NB4 (cell line): ENCODE data around the gene ADI1.
"Not testable (repeated sequence)": the region's sequence is repeated elsewhere in the genome, so short reads cannot be mapped to it uniquely, and the experiment has no call there.

Experiments
- DNase-seq: peaks from one replicate; pipeline ENCODE4 v3.0.0; 2010; ENCODE audit warnings: low read depth
- H3K4me3 ChIP-seq: one replicate; pipeline ENCODE4 v1.5.1; 2011; ENCODE audit warnings: mild to moderate bottlenecking, low read depth, low read length, moderate library complexity
- CTCF ChIP-seq: IDR thresholded peaks from one replicate; pipeline ENCODE4 v1.5.1; 2012; ENCODE audit warnings: low read depth, low read length
- MAX ChIP-seq: IDR thresholded peaks from 2 replicates; pipeline ENCODE4 v1.6.1; 2011; ENCODE audit warnings: low read depth, low read length
- MYC ChIP-seq: IDR thresholded peaks from 2 replicates; pipeline ENCODE4 v1.6.1; 2011; ENCODE audit warnings: low read depth, low read length
- POLR2A ChIP-seq: IDR thresholded peaks from 2 replicates; pipeline ENCODE4 v1.6.1; 2011; ENCODE audit warnings: mild to moderate bottlenecking; ENCODE audit not compliant: insufficient read length; ENCODE audit errors: extremely low read depth

The ADI1 gene

GRCh38 chr2:3503483-3503882, 15.8 kb downstream of the ADI1 start:
- no peak for TF ChIP-seq MYC
- no peak for TF ChIP-seq MAX
- TF ChIP-seq POLR2A, result no peak
- no peak for TF ChIP-seq CTCF
- no peak overlapping the region for H3K4me3 ChIP-seq
- DNase-seq, result no peak

GRCh38 chr2:3503046-3503445, 16.3 kb downstream of the ADI1 start:
- no peak for DNase-seq
- TF ChIP-seq MAX (no peak), CTCF (no peak), MYC (no peak), POLR2A (no peak)
- no peak overlapping the region for H3K4me3 ChIP-seq

GRCh38 chr2:3500326-3500899, 18.9 kb downstream of the ADI1 start:
- H3K4me3 ChIP-seq, result no peak overlapping the region
- DNase-seq, result no peak
- no peak for TF ChIP-seq CTCF
- no peak for TF ChIP-seq MYC
- no peak for TF ChIP-seq POLR2A
- no peak for TF ChIP-seq MAX

- TF ChIP-seq MYC, result no peak
- TF ChIP-seq CTCF, result no peak
- TF ChIP-seq MAX, result no peak
- TF ChIP-seq POLR2A, result no peak
- no peak for DNase-seq
- H3K4me3 ChIP-seq, result no peak overlapping the region
These were observed 20.4 kb downstream of the ADI1 start for GRCh38 chr2:3498783-3499394.

- DNase-seq, H3K4me3 ChIP-seq: not testable (repeated sequence)
These were observed 22.6 kb downstream of the ADI1 start for GRCh38 chr2:3496708-3497080.

GRCh38 chr2:3494984-3495666, 24.2 kb downstream of the ADI1 start:
- H3K4me3 ChIP-seq, result no peak overlapping the region
- TF ChIP-seq MYC, result no peak
- TF ChIP-seq POLR2A, result no peak
- no peak for TF ChIP-seq MAX
- TF ChIP-seq CTCF, result no peak
- no peak for DNase-seq
